WERI-Rb-1 (cell line): ENCODE results near the gene TEX55.
"Not testable (repeated sequence)": the region's sequence is repeated elsewhere in the genome, so short reads cannot be mapped to it uniquely, and the experiment has no call there.

ENCODE experiments used
- DNase-seq: peaks from one replicate; pipeline ENCODE4 v3.0.0-alpha.2; 2020
- H3K27ac ChIP-seq: fragments of 250-450 bp; sonication (Bioruptor Pico); 2 replicates; pipeline ENCODE4 v1.5.1; 2020; ENCODE audit warnings: mild to moderate bottlenecking, moderate library complexity
- H3K27me3 ChIP-seq: fragments of 250-450 bp; sonication (Bioruptor Pico); 2 replicates; pipeline ENCODE4 v1.5.1; 2021; ENCODE audit warnings: mild to moderate bottlenecking, low read depth, moderate library complexity; ENCODE audit not compliant: insufficient read depth, severe bottlenecking
- H3K36me3 ChIP-seq: fragments of 250-450 bp; sonication (Bioruptor Pico); 2 replicates; pipeline ENCODE4 v1.5.1; 2020; ENCODE audit warnings: mild to moderate bottlenecking, moderate library complexity
- H3K4me3 ChIP-seq: 2 replicates; pipeline ENCODE4 v1.5.1; 2011; ENCODE audit warnings: low read depth, mild to moderate bottlenecking, control low read depth, low read length
- H3K9me3 ChIP-seq: fragments of 250-450 bp; sonication (Bioruptor Pico); 2 replicates; pipeline ENCODE4 v1.5.1; 2021; ENCODE audit warnings: mild to moderate bottlenecking, moderate library complexity; ENCODE audit not compliant: severe bottlenecking
- CTCF ChIP-seq: IDR thresholded peaks from 2 replicates; pipeline ENCODE4 v1.5.1; 2011; ENCODE audit warnings: low read depth, mild to moderate bottlenecking, control low read depth, inconsistent platforms, low read length

The TEX55 gene

GRCh38 chr3:119149484-119149883, 3.5 kb downstream of the TEX55 start:
- TF ChIP-seq CTCF = no peak
- no peak overlapping the region for H3K27ac ChIP-seq
- DNase-seq = no peak

GRCh38 chr3:119156868-119157267, 10.9 kb downstream of the TEX55 start:
- TF ChIP-seq CTCF = no peak
- no peak for DNase-seq
- H3K9me3 ChIP-seq = peaks cover 6% of the 10 kb centered on the region

More at GRCh38 chr3:119149484-119149883, 3.5 kb downstream of the TEX55 start:
- no peaks in the 10 kb centered on the region for H3K27me3 ChIP-seq
- no peaks in the 10 kb centered on the region for H3K36me3 ChIP-seq
- no peak overlapping the region for H3K4me3 ChIP-seq
- peaks cover 6% of the 10 kb centered on the region for H3K9me3 ChIP-seq

GRCh38 chr3:119157971-119158370, 12.0 kb downstream of the TEX55 start:
- H3K9me3 ChIP-seq = peaks cover 6% of the 10 kb centered on the region
- H3K27ac ChIP-seq = no peak overlapping the region
- no peak for DNase-seq
- H3K27me3 ChIP-seq = no peaks in the 10 kb centered on the region
- no peak for TF ChIP-seq CTCF
- no peaks in the 10 kb centered on the region for H3K36me3 ChIP-seq
- no peak overlapping the region for H3K4me3 ChIP-seq

More at GRCh38 chr3:119156868-119157267, 10.9 kb downstream of the TEX55 start:
- H3K27me3 ChIP-seq = no peaks in the 10 kb centered on the region
- H3K36me3 ChIP-seq = no peaks in the 10 kb centered on the region
- no peak overlapping the region for H3K27ac ChIP-seq
- H3K4me3 ChIP-seq = no peak overlapping the region

- DNase-seq = no peak
- no peak for TF ChIP-seq CTCF
- H3K4me3 ChIP-seq = no peak overlapping the region
- no peaks in the 10 kb centered on the region for H3K36me3 ChIP-seq
- no peak overlapping the region for H3K27ac ChIP-seq
- no peaks in the 10 kb centered on the region for H3K9me3 ChIP-seq
- no peaks in the 10 kb centered on the region for H3K27me3 ChIP-seq
Measured at GRCh38 chr3:119160361-119160760, 14.4 kb downstream of the TEX55 start.

GRCh38 chr3:119160815-119161214, 14.8 kb downstream of the TEX55 start:
- Histone ChIP-seq H3K9me3 (no peaks in the 10 kb centered on the region), H3K4me3 (no peak overlapping the region), H3K27ac (no peak overlapping the region), H3K36me3 (no peaks in the 10 kb centered on the region), H3K27me3 (no peaks in the 10 kb centered on the region)
- TF ChIP-seq CTCF = no peak
- no peak for DNase-seq

- no peak overlapping the region for H3K27ac ChIP-seq
- DNase-seq = no peak
- H3K4me3 ChIP-seq = no peak overlapping the region
- TF ChIP-seq CTCF = no peak
- H3K36me3 ChIP-seq = no peaks in the 10 kb centered on the region
- H3K27me3 ChIP-seq = no peaks in the 10 kb centered on the region
- H3K9me3 ChIP-seq = no peaks in the 10 kb centered on the region
Measured at GRCh38 chr3:119161240-119161639, 15.3 kb downstream of the TEX55 start.

GRCh38 chr3:119164745-119165144, 18.8 kb downstream of the TEX55 start:
- not testable (repeated sequence) for H3K27me3 ChIP-seq, H3K9me3 ChIP-seq, H3K4me3 ChIP-seq, H3K36me3 ChIP-seq, H3K27ac ChIP-seq, DNase-seq
